ENCODE results near the gene CNTFR.
A peak's percentile ranks its signal among the peaks of the same experiment; 100 is the strongest.

The CNTFR gene

DNA sequence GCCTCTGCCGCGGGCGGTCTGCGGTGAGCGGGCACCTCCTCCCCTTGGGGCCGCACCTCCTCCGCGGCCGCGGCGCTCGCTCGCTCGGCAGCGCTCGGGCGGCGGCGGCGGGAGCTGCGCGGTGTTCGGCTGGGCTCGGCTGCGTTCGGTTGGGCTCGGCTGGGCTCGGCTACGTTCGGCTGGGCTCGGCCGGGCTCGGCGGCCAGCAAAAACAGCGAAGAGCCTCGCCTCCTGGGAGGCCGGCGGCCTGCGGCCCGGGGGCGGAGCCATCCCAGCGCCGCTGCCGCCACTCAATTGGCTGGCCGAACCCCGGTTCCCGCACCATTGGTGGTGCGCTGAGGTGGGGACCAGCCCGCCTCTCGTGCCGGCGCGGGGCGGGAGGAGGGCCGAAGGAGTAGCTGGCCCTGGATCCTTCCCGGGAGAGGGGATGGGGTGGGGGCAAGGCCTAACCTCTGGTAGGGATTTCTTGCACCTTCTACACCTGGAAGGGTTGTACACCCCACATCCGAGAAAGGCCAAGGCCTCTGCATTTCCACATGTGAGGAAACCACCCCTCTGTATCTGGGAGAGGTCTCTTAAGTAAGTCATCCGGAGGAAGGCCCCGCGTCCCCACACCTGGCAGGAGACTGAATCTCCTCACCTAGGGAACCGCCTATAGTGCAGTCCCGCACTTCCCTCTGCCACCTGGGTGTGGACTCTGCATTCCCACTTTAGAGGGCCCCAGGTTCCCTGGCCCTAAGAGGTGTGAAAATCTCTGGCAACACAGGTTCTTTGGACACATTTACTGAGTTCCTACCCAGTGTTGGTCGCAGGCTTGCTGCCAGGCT is 66.3 kb downstream of the CNTFR start, which contains the start of gene ENHO:
ENHO (minus strand) TSS at position 20 of the 827 bp plus-strand sequence. CDS start 1,295 bp downstream, outside the sequence.
- peak; percentile 86 for DNase-seq (ENCODE audit: low spot score)

DNA sequence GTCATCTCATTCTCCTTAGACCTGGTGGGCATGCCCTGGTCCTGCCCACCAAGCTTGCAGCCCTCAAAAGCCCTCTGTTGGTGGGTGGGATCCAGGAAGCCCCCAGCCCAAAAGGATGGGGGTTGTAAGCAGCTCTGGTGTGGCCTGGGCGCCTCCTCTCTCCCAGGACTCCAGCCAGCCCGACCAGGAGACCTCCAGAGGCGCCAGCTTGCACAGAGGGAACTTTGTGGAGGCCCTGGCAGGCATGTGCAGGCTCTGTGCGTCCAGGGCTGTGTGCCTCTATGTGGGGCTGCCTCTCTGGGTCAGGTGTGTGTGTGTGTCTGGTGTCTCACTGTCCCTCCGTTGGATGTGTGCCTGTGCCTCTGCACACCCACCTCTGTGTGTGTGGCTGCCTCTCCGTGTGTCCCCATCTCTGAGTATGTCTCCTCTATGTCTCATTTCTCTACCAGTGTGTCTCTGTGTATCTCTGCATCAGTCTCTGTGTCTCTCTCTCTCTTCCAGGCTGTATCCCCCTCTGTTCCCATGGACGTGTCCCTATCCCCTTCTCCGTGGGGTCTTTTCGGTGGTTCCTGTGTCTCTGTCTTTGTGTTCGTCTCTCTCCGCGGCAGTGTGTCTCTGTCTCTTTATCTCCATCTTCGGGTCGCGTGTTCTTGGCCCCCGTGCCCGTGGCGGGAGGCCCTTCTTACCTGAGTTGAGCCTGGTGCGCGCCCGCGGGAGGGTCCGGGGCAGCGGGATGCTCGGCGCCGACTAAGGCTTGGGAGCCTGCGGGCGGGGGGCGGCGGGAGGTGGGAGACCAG is 67.2 kb downstream of the CNTFR start:
- no peak for DNase-seq (ENCODE audit: low spot score)

GRCh38 chr9:34521406-34522045 is 68.0 kb downstream of the CNTFR start:
- DNase-seq (ENCODE audit: low spot score), result no peak

- no peak for DNase-seq (ENCODE audit: low spot score)
These were observed 68.8 kb downstream of the CNTFR start for GRCh38 chr9:34520505-34521385.

- no peak for DNase-seq (ENCODE audit: low spot score)
These were observed 69.4 kb downstream of the CNTFR start for GRCh38 chr9:34520096-34520495.

- DNase-seq (ENCODE audit: low spot score), result no peak
These were observed 70.1 kb downstream of the CNTFR start for GRCh38 chr9:34519321-34520020.

GRCh38 chr9:34518896-34519295 is 70.6 kb downstream of the CNTFR start:
- DNase-seq (ENCODE audit: low spot score), result no peak

GRCh38 chr9:34518110-34518616 is 71.4 kb downstream of the CNTFR start:
- DNase-seq (ENCODE audit: low spot score), result no peak

DNA sequence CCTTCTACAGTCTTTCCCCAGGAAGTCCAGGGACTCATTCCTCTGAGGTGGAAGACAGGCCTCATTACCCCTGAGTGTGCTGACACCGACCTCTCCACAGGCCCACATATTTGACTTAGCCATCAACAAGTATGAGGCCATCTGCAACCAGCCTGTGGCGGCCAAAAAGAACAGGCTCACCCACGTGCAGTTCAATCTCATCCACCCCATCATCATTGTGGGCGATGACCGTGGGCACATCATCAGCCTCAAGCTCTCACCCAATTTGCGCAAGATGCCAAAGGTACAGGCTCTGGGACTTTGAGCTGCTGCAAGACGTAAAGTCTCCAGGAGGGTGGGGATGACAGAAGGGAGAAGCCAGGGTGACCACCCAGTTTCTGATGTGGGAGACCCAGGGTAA is 72.3 kb downstream of the CNTFR start:
- DNase-seq (ENCODE audit: low spot score), result no peak

GRCh38 chr9:34515959-34516358 is 73.6 kb downstream of the CNTFR start:
- no peak for DNase-seq (ENCODE audit: low spot score)

DNA sequence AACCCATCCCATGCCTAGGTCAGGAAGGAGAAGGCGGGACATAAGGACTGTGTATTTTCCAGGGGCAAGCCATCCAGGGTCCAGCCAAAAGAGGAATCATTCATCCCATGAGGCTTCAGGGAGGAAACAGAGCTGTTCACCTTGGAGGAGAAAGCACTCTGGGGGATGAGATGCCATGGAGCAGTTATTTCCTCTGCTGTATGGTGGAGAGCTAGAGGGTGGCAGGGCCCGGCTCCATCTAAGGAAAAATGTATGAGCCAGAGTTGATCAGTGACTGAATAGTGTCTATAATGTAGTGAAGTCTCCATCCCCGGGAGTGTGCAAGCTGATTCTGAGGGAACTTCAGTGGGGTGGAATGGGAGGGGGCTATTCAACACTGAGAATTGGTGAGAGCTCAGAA is 74.7 kb downstream of the CNTFR start:
- DNase-seq (ENCODE audit: low spot score), result no peak

GRCh38 chr9:34514401-34514800 is 75.1 kb downstream of the CNTFR start:
- DNase-seq (ENCODE audit: low spot score), result no peak

- no peak for DNase-seq (ENCODE audit: low spot score)
These were observed 75.8 kb downstream of the CNTFR start for GRCh38 chr9:34513567-34514214.

- DNase-seq (ENCODE audit: low spot score), result no peak
These were observed 77.1 kb downstream of the CNTFR start for GRCh38 chr9:34512131-34513078.

DNA sequence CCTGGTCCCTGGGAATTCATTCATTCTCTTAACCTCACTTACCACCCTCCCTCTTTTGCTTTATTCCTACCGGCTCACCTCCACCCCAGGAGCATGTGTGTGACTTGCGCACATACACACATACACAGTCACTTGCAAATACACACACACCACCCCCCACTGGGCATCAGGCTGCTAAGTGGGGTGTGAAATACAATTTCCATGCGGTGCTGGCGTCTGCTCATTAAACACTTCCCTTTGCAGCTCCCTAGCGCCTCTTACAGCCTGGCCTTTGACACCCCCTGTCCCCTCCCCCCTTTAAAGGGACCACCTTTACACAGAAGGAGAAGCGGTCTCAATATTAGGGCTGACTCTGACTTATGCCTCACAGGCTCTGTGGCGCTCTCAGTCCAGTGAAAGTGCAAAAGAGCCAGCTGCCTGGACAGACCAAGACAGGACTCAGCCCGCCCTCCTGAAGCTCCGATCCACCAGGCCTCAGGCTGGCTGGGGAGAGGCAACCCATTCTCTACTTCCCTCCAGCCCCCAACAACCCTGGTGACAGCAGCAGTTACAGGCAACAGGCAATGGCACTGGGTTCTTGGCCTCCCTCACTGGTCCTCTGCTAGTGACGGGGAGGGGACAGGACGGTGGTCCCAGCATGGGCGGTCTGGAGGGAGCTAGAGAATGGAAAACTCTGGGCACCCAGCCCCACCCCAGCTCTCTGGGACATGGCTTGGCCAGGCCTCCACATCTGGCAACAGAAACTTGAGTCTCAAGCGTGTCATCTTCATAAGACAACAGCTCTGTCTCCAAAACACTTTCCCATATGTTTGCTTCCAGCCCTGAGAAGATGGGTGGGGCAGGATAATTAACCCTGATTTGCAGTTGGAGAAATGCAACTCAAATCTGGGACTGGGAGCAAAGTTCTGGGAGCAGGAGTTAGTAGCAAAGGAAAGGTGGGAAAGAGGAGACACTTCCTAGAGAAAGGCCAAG is 78.7 kb downstream of the CNTFR start:
- no peak for DNase-seq (ENCODE audit: low spot score)

- DNase-seq (ENCODE audit: low spot score), result no peak
These were observed 80.6 kb downstream of the CNTFR start for GRCh38 chr9:34508951-34509350.

DNA sequence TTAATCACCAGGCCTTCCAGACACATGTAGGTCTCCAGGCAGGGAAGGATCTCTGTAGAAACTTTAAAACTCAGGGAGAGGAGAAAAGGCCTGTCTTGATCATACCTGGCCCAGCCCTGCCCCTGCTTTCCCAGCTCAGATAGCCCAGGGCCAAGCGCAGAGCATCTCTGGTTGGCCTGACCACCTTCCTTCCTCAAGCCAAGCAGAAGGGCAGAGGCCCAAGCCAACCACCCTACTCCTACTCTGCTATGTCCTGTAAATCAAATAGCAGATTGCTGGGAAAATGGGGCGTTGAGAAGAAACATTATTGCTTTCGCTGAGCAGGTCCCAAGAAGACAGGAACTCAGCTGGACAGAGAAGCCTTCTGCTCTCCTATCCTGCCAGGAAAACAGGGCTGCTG is 81.1 kb downstream of the CNTFR start:
- no peak for DNase-seq (ENCODE audit: low spot score)

- DNase-seq (ENCODE audit: low spot score), result no peak
These were observed 81.6 kb downstream of the CNTFR start for GRCh38 chr9:34507966-34508365.

Data from hematopoietic multipotent progenitor cell treated with erythropoietin and hydrocortisone succinate and interleukin-3 and kit ligand, for 15 days (in vitro differentiated cells).